Activated naive CD4-positive, alpha-beta T cell treated with anti-CD3 and anti-CD28 coated beads, Interleukin-2, amount 10 ng/mL, durations not matched to agents 7 days and 5 days (primary cell): ENCODE data around the gene RYR2.

Source experiments
- CTCF ChIA-PET: fragments of 350-600 bp; sonication (Branson Sonifier 250); formaldehyde crosslinking; loops from one replicate; lab custom pipeline; 2021; ENCODE audit warnings: antibody characterized with exemption; lab: Charles Lee
- DNase-seq: peaks from one replicate; pipeline ENCODE4 v3.0.0-alpha.2; 2020
- H3K27ac Mint-ChIP-seq: one replicate; pipeline ENCODE4 v1.8.0; 2021; ENCODE audit warnings: mild to moderate bottlenecking, moderate library complexity, mixed read lengths
- H3K27me3 Mint-ChIP-seq: one replicate; pipeline ENCODE4 v1.8.0; 2021; ENCODE audit warnings: mild to moderate bottlenecking, mixed read lengths
- H3K36me3 Mint-ChIP-seq: one replicate; pipeline ENCODE4 v1.8.0; 2021; ENCODE audit warnings: mixed read lengths
- H3K4me1 Mint-ChIP-seq: one replicate; pipeline ENCODE4 v1.8.0; 2021; ENCODE audit warnings: mixed read lengths
- H3K4me3 Mint-ChIP-seq: one replicate; pipeline ENCODE4 v1.8.0; 2021; ENCODE audit warnings: mild to moderate bottlenecking, moderate library complexity, mixed read lengths
- H3K9me3 Mint-ChIP-seq: one replicate; pipeline ENCODE4 v1.8.0; 2021; ENCODE audit warnings: mixed read lengths

The RYR2 gene

GRCh38 chr1:237394281-237394680 lies 352.3 kb downstream of the RYR2 start:
- Mint-ChIP-seq H3K27me3 (no peaks in the 10 kb centered on the region), H3K36me3 (no peaks in the 10 kb centered on the region), H3K4me1 (no peaks in the 10 kb centered on the region), H3K9me3 (peaks cover 7% of the 10 kb centered on the region), H3K4me3 (no peak overlapping the region), H3K27ac (no peak overlapping the region)
- DNase-seq: no peak
- CTCF ChIA-PET: no interaction called here

GRCh38 chr1:237396426-237396825 lies 354.4 kb downstream of the RYR2 start:
- CTCF ChIA-PET: no interaction called here
- H3K27me3 Mint-ChIP-seq: no peaks in the 10 kb centered on the region
- no peaks in the 10 kb centered on the region for H3K36me3 Mint-ChIP-seq
- no peak for DNase-seq
- peaks cover 11% of the 10 kb centered on the region for H3K9me3 Mint-ChIP-seq
- H3K4me1 Mint-ChIP-seq: no peaks in the 10 kb centered on the region
- H3K4me3 Mint-ChIP-seq: no peak overlapping the region
- no peak overlapping the region for H3K27ac Mint-ChIP-seq

GRCh38 chr1:237398751-237399150 lies 356.8 kb downstream of the RYR2 start:
- H3K27ac Mint-ChIP-seq: no peak overlapping the region
- CTCF ChIA-PET: no interaction called here
- no peaks in the 10 kb centered on the region for H3K4me1 Mint-ChIP-seq

GRCh38 chr1:237405912-237406311 lies 363.9 kb downstream of the RYR2 start:
- H3K27ac Mint-ChIP-seq: no peak overlapping the region

More at GRCh38 chr1:237398751-237399150, 356.8 kb downstream of the RYR2 start:
- no peaks in the 10 kb centered on the region for H3K27me3 Mint-ChIP-seq
- no peak overlapping the region for H3K4me3 Mint-ChIP-seq
- DNase-seq: no peak
- no peaks in the 10 kb centered on the region for H3K36me3 Mint-ChIP-seq
- peaks cover 15% of the 10 kb centered on the region for H3K9me3 Mint-ChIP-seq

GRCh38 chr1:237411621-237412020 lies 369.6 kb downstream of the RYR2 start:
- no peaks in the 10 kb centered on the region for H3K9me3 Mint-ChIP-seq
- no peaks in the 10 kb centered on the region for H3K27me3 Mint-ChIP-seq
- no peak overlapping the region for H3K4me3 Mint-ChIP-seq
- H3K27ac Mint-ChIP-seq: no peak overlapping the region
- CTCF ChIA-PET: no interaction called here
- H3K36me3 Mint-ChIP-seq: no peaks in the 10 kb centered on the region
- H3K4me1 Mint-ChIP-seq: peaks cover 3% of the 10 kb centered on the region
- no peak for DNase-seq

More at GRCh38 chr1:237405912-237406311, 363.9 kb downstream of the RYR2 start:
- CTCF ChIA-PET: no interaction called here
- no peaks in the 10 kb centered on the region for H3K4me1 Mint-ChIP-seq
- no peak for DNase-seq
- no peaks in the 10 kb centered on the region for H3K36me3 Mint-ChIP-seq
- H3K27me3 Mint-ChIP-seq: no peaks in the 10 kb centered on the region
- H3K9me3 Mint-ChIP-seq: peaks cover 4% of the 10 kb centered on the region
- H3K4me3 Mint-ChIP-seq: no peak overlapping the region

GRCh38 chr1:237416924-237417655 lies 375.1 kb downstream of the RYR2 start:
- Mint-ChIP-seq H3K9me3 (no peaks in the 10 kb centered on the region), H3K4me3 (no peak overlapping the region), H3K4me1 (no peaks in the 10 kb centered on the region), H3K36me3 (no peaks in the 10 kb centered on the region), H3K27me3 (no peaks in the 10 kb centered on the region), H3K27ac (no peak overlapping the region)
- CTCF ChIA-PET: no interaction called here
- no peak for DNase-seq

GRCh38 chr1:237428809-237429208 lies 386.8 kb downstream of the RYR2 start:
- DNase-seq: no peak
- Mint-ChIP-seq H3K36me3 (no peaks in the 10 kb centered on the region), H3K4me3 (no peak overlapping the region), H3K9me3 (peaks cover 4% of the 10 kb centered on the region), H3K27ac (no peak overlapping the region), H3K27me3 (no peaks in the 10 kb centered on the region), H3K4me1 (no peaks in the 10 kb centered on the region)
- CTCF ChIA-PET: no interaction called here

GRCh38 chr1:237429252-237429651 lies 387.3 kb downstream of the RYR2 start:
- CTCF ChIA-PET: no interaction called here
- no peak overlapping the region for H3K27ac Mint-ChIP-seq
- no peaks in the 10 kb centered on the region for H3K36me3 Mint-ChIP-seq
- H3K4me3 Mint-ChIP-seq: no peak overlapping the region
- DNase-seq: no peak
- H3K4me1 Mint-ChIP-seq: no peaks in the 10 kb centered on the region
- no peaks in the 10 kb centered on the region for H3K27me3 Mint-ChIP-seq
- H3K9me3 Mint-ChIP-seq: peaks cover 4% of the 10 kb centered on the region

GRCh38 chr1:237431448-237431847 lies 389.5 kb downstream of the RYR2 start:
- H3K9me3 Mint-ChIP-seq: peaks cover 2% of the 10 kb centered on the region
- H3K36me3 Mint-ChIP-seq: no peaks in the 10 kb centered on the region
- CTCF ChIA-PET: no interaction called here
- no peak overlapping the region for H3K4me3 Mint-ChIP-seq
- no peaks in the 10 kb centered on the region for H3K4me1 Mint-ChIP-seq
- H3K27me3 Mint-ChIP-seq: no peaks in the 10 kb centered on the region
- no peak for DNase-seq
- no peak overlapping the region for H3K27ac Mint-ChIP-seq

GRCh38 chr1:237440346-237440745 lies 398.4 kb downstream of the RYR2 start:
- DNase-seq: no peak
- no peaks in the 10 kb centered on the region for H3K36me3 Mint-ChIP-seq
- H3K9me3 Mint-ChIP-seq: no peaks in the 10 kb centered on the region
- no peaks in the 10 kb centered on the region for H3K4me1 Mint-ChIP-seq
- H3K4me3 Mint-ChIP-seq: no peak overlapping the region
- CTCF ChIA-PET: no interaction called here
- no peaks in the 10 kb centered on the region for H3K27me3 Mint-ChIP-seq
- no peak overlapping the region for H3K27ac Mint-ChIP-seq

GRCh38 chr1:237444120-237444790 lies 402.3 kb downstream of the RYR2 start:
- CTCF ChIA-PET: no interaction called here
- Mint-ChIP-seq H3K4me1 (no peaks in the 10 kb centered on the region), H3K36me3 (no peaks in the 10 kb centered on the region), H3K4me3 (no peak overlapping the region), H3K9me3 (no peaks in the 10 kb centered on the region), H3K27me3 (no peaks in the 10 kb centered on the region), H3K27ac (no peak overlapping the region)
- no peak for DNase-seq

- H3K27ac Mint-ChIP-seq: no peak overlapping the region
- no peak for DNase-seq
- CTCF ChIA-PET: no interaction called here
- H3K27me3 Mint-ChIP-seq: no peaks in the 10 kb centered on the region
- no peaks in the 10 kb centered on the region for H3K4me1 Mint-ChIP-seq
- no peak overlapping the region for H3K4me3 Mint-ChIP-seq
- no peaks in the 10 kb centered on the region for H3K36me3 Mint-ChIP-seq
- no peaks in the 10 kb centered on the region for H3K9me3 Mint-ChIP-seq
Measured at GRCh38 chr1:237448042-237448441, 406.1 kb downstream of the RYR2 start.

GRCh38 chr1:237457573-237457972 lies 415.6 kb downstream of the RYR2 start:
- DNase-seq: no peak
- CTCF ChIA-PET: no interaction called here
- H3K36me3 Mint-ChIP-seq: no peaks in the 10 kb centered on the region
- no peak overlapping the region for H3K4me3 Mint-ChIP-seq
- no peaks in the 10 kb centered on the region for H3K4me1 Mint-ChIP-seq
- no peaks in the 10 kb centered on the region for H3K9me3 Mint-ChIP-seq
- H3K27ac Mint-ChIP-seq: no peak overlapping the region
- H3K27me3 Mint-ChIP-seq: no peaks in the 10 kb centered on the region

- Mint-ChIP-seq H3K36me3 (no peaks in the 10 kb centered on the region), H3K4me3 (no peak overlapping the region), H3K27ac (no peak overlapping the region), H3K27me3 (no peaks in the 10 kb centered on the region), H3K9me3 (no peaks in the 10 kb centered on the region), H3K4me1 (no peaks in the 10 kb centered on the region)
- CTCF ChIA-PET: no interaction called here
- DNase-seq: no peak
Measured at GRCh38 chr1:237467320-237467719, 425.3 kb downstream of the RYR2 start.

- Mint-ChIP-seq H3K27me3 (no peaks in the 10 kb centered on the region), H3K27ac (no peak overlapping the region), H3K4me3 (no peak overlapping the region), H3K4me1 (no peaks in the 10 kb centered on the region), H3K9me3 (no peaks in the 10 kb centered on the region), H3K36me3 (no peaks in the 10 kb centered on the region)
- CTCF ChIA-PET: no interaction called here
- DNase-seq: no peak
Measured at GRCh38 chr1:237470712-237471338, 428.8 kb downstream of the RYR2 start.
